GM03348 (cell line): ENCODE results near the gene PRSS58.

Experiments used
- DNase-seq: peaks from one replicate; pipeline ENCODE4 v3.0.0; 2012; ENCODE audit warnings: low spot score

PRSS58 gene

GRCh38 chr7:142257958-142258357, at the start of gene PRSS58:
PRSS58 (minus strand) TSS chr7:142258058; CDS start chr7:142257707, 351 bp downstream.
- DNase-seq: no peak

GRCh38 chr7:142307246-142307900, 49.5 kb upstream of the PRSS58 start:
- no peak for DNase-seq

GRCh38 chr7:142303650-142304049, 45.8 kb upstream of the PRSS58 start:
- no peak for DNase-seq

GRCh38 chr7:142301923-142302550, 44.2 kb upstream of the PRSS58 start:
- peak; percentile 31 for DNase-seq

GRCh38 chr7:142301299-142301698, 43.4 kb upstream of the PRSS58 start:
- no peak for DNase-seq

- no peak for DNase-seq
Observed at GRCh38 chr7:142300689-142301088, 42.8 kb upstream of the PRSS58 start.

GRCh38 chr7:142299237-142299781, 41.5 kb upstream of the PRSS58 start:
- no peak for DNase-seq

- DNase-seq: no peak
Observed at GRCh38 chr7:142298627-142299026, 40.8 kb upstream of the PRSS58 start.

- DNase-seq: no peak
Observed at GRCh38 chr7:142298009-142298408, 40.2 kb upstream of the PRSS58 start.

- DNase-seq: no peak
Observed at GRCh38 chr7:142280263-142280662, 22.4 kb upstream of the PRSS58 start.

- DNase-seq: no peak
Observed at GRCh38 chr7:142279601-142280000, 21.7 kb upstream of the PRSS58 start.

GRCh38 chr7:142275028-142275427, 17.2 kb upstream of the PRSS58 start:
- no peak for DNase-seq

- DNase-seq: no peak
Observed at GRCh38 chr7:142272841-142273240, 15.0 kb upstream of the PRSS58 start.

- DNase-seq: no peak
Observed at GRCh38 chr7:142263598-142264380, 5.9 kb upstream of the PRSS58 start.

GRCh38 chr7:142250705-142251104, 7.2 kb downstream of the PRSS58 start:
- no peak for DNase-seq

- DNase-seq: no peak
Observed at GRCh38 chr7:142249918-142250317, 7.9 kb downstream of the PRSS58 start.

GRCh38 chr7:142248166-142249160, 9.4 kb downstream of the PRSS58 start:
- DNase-seq: no peak

GRCh38 chr7:142243823-142244222, 14.0 kb downstream of the PRSS58 start:
- no peak for DNase-seq

- no peak for DNase-seq
Observed at GRCh38 chr7:142240546-142240945, 17.3 kb downstream of the PRSS58 start.

- no peak for DNase-seq
Observed at GRCh38 chr7:142231716-142232115, 26.1 kb downstream of the PRSS58 start.

- DNase-seq: no peak
Observed at GRCh38 chr7:142228537-142229104, 29.2 kb downstream of the PRSS58 start.
